Measurements from ENCODE around the gene ATAD5. TPM values are rescaled to one million over a fixed set of nuclear protein-coding genes. Genes with fewer than 3 reads are reported as not detected.
"Not testable (repeated sequence)": the region's sequence is repeated elsewhere in the genome, so short reads cannot be mapped to it uniquely, and the experiment has no call there.

ATAD5 gene
- total and polyA plus RNA-seq, 5 donors = 0.29 to 1.3 (median 0.69) TPM

DNA sequence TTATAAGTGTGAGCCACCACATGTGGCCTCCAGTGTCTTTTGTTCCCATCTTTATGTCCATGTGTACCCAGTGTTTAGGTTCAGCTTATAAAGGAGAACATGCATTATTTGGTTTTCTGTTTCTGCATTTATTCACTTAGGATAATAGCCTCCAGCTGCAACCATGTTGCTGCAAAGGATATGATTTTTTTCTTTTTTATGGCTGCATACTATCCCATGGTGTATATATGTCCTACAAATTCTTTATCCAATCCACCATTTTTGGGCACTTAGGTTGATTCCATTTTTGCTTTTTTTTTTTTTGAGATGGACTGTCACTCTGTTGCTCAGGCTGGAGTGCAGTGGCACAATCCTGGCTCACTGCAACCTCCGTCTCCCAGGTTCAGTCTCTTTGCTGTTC is 32.9 kb downstream of the ATAD5 start:
- Histone ChIP-seq H3K27ac (ENCODE audit: low read length) (no peak overlapping the region), H3K4me1 (ENCODE audit: control insufficient read depth, insufficient read depth, low read length) (no peaks in the 10 kb centered on the region), H3K27me3 (ENCODE audit: control insufficient read depth, insufficient read depth) (no peaks in the 10 kb centered on the region), H3K9me3 (ENCODE audit: control insufficient read depth, low read length) (no peaks in the 10 kb centered on the region), H3K4me3 (ENCODE audit: low read length) (no peak overlapping the region)
- intact Hi-C loops (cut with DNase I) = no loop called here
- 98% methylated on average over 1 of the region's 1 CpG for WGBS
- DNase-seq (no peak), ATAC-seq (no peak)

DNA sequence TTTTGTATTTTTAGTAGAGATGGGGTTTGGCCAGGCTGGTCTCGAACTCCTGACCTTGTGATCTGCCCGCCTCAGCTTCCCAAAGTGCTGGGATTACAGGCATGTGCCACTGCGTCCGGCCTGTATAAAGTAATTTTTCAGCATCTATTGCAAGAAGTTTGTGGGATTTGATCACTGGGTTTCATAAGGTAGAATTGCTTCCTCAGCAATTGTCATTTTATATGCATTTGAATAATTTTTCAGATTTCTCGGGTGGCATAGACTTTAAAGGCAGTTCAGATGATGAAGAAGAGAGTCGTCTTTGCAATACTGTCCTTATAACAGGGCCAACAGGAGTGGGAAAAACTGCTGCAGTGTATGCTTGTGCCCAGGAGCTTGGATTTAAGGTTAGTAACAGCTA is 37.2 kb downstream of the ATAD5 start:
- Histone ChIP-seq H3K27me3 (ENCODE audit: control insufficient read depth, insufficient read depth) (no peaks in the 10 kb centered on the region), H3K9me3 (ENCODE audit: control insufficient read depth, low read length) (no peaks in the 10 kb centered on the region), H3K27ac (ENCODE audit: low read length) (no peak overlapping the region), H3K4me1 (ENCODE audit: control insufficient read depth, insufficient read depth, low read length) (no peaks in the 10 kb centered on the region), H3K4me3 (ENCODE audit: low read length) (no peak overlapping the region)
- intact Hi-C loops (cut with DNase I) = no loop called here
- DNase-seq = no peak
- WGBS = 97% methylated on average over 6 of the region's 6 CpGs
- ATAC-seq = no peak

DNA sequence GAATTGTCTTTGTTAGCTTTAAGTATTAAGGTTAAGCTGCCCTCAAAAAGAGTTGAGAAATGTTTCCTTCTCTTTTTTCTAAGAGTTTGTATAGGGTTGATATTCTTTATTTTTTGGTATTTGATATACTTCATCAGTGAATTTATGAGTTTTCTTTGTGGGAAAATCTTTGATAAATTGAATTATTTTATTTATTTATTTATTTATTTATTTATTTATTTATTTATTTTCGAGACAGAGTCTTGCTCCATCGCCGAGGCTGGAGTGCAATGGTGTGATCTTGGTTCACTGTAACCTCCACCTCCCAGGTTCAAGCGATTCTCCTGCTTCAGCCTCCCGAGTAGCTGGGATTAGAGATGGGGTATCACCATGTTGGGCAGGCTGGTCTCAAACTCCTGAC is 54.4 kb downstream of the ATAD5 start:
- intact Hi-C loops (cut with DNase I) = no loop called here
- DNase-seq = no peak
- no peaks in the 10 kb centered on the region for H3K27me3 ChIP-seq (ENCODE audit: control insufficient read depth, insufficient read depth)
- no peaks in the 10 kb centered on the region for H3K4me1 ChIP-seq (ENCODE audit: control insufficient read depth, insufficient read depth, low read length)
- no peaks in the 10 kb centered on the region for H3K9me3 ChIP-seq (ENCODE audit: control insufficient read depth, low read length)
- H3K4me3 ChIP-seq (ENCODE audit: low read length) = no peak overlapping the region
- no peak for ATAC-seq
- 95% methylated on average over 5 of the region's 5 CpGs for WGBS
- H3K27ac ChIP-seq (ENCODE audit: low read length) = no peak overlapping the region

DNA sequence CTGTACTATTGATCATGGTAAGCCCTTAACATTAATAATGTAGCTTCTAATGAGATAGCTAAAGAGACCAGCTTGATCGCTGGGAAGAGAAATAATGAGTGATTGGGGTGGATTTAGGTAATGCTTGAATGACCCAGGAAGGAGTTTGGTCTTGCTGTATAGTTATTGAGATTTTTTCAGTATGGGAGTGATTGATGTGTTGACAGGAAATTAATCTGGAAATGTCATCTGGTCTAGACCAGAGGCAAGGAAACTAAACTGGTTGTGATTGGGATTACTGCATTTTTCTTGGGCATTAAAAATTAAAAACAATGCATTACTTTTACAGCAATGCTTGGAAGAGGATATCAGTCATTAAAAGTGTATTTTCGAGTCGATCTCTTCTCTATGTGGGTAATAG is 62.5 kb downstream of the ATAD5 start:
- 80% methylated on average over 3 of the region's 3 CpGs for WGBS
- no peak for DNase-seq
- ATAC-seq = no peak
- no peak overlapping the region for H3K4me3 ChIP-seq (ENCODE audit: low read length)
- no peaks in the 10 kb centered on the region for H3K4me1 ChIP-seq (ENCODE audit: control insufficient read depth, insufficient read depth, low read length)
- no peaks in the 10 kb centered on the region for H3K27me3 ChIP-seq (ENCODE audit: control insufficient read depth, insufficient read depth)
- intact Hi-C loops (cut with DNase I) = no loop called here
- H3K27ac ChIP-seq (ENCODE audit: low read length) = no peak overlapping the region
- H3K9me3 ChIP-seq (ENCODE audit: control insufficient read depth, low read length) = no peaks in the 10 kb centered on the region

DNA sequence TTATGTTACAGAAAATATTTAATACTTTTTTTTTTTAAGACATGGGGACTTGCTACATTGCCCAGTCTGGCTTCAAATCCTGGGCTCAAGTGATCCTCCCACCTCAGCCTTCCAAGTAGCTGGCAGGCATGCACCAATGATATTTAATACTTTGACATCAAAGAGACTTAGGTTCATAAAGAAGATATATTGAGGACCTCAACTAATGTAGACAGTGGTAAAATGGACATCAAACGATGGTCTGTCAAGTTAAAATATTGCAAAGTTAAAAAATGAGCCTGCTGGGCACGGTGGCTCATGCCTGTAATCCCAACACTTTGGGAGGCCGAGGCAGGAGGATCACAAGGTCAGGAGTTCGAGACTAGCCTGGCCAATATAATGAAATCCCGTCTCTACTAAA is 65.5 kb downstream of the ATAD5 start:
- no peak overlapping the region for H3K4me3 ChIP-seq (ENCODE audit: low read length)
- intact Hi-C loops (cut with DNase I) = no loop called here
- H3K9me3 ChIP-seq (ENCODE audit: control insufficient read depth, low read length) = no peaks in the 10 kb centered on the region
- ATAC-seq (no peak), DNase-seq (no peak)
- 96% methylated on average over 5 of the region's 5 CpGs for whole genome bisulfite sequencing
- no peaks in the 10 kb centered on the region for H3K4me1 ChIP-seq (ENCODE audit: control insufficient read depth, insufficient read depth, low read length)
- no peak overlapping the region for H3K27ac ChIP-seq (ENCODE audit: low read length)
- no peaks in the 10 kb centered on the region for H3K27me3 ChIP-seq (ENCODE audit: control insufficient read depth, insufficient read depth)

DNA sequence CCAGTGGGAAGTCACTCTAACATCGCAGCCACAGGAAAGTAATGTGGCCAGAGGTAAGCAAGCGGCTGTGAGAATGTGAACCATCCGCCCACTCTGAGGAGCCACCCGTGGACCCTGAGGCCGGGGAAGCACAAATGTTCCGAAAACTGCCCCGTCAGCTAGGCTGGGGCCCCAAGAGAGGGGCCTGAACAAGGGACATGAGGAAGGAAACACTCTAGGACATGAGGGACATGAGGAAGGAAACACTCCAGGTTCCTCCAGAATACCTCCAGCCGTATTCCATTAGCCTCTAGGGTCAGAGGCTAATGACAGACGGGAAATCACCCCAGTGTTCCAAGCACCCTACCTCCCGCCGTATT is 74.0 kb downstream of the ATAD5 start:
- Histone ChIP-seq H3K27me3 (ENCODE audit: control insufficient read depth, insufficient read depth) (no peaks in the 10 kb centered on the region), H3K4me1 (ENCODE audit: control insufficient read depth, insufficient read depth, low read length) (peaks cover 3% of the 10 kb centered on the region), H3K27ac (ENCODE audit: low read length) (peak overlapping the region; percentile 61), H3K4me3 (ENCODE audit: low read length) (peak overlapping the region; percentile 56), H3K9me3 (ENCODE audit: control insufficient read depth, low read length) (no peaks in the 10 kb centered on the region)
- WGBS = under 1% methylated on average over 11 of the region's 11 CpGs
- intact Hi-C loops (cut with DNase I) = no loop called here
- ATAC-seq (peak; percentile 53 to 70), DNase-seq (peak in 1 of 3 donors; percentile 17)

DNA sequence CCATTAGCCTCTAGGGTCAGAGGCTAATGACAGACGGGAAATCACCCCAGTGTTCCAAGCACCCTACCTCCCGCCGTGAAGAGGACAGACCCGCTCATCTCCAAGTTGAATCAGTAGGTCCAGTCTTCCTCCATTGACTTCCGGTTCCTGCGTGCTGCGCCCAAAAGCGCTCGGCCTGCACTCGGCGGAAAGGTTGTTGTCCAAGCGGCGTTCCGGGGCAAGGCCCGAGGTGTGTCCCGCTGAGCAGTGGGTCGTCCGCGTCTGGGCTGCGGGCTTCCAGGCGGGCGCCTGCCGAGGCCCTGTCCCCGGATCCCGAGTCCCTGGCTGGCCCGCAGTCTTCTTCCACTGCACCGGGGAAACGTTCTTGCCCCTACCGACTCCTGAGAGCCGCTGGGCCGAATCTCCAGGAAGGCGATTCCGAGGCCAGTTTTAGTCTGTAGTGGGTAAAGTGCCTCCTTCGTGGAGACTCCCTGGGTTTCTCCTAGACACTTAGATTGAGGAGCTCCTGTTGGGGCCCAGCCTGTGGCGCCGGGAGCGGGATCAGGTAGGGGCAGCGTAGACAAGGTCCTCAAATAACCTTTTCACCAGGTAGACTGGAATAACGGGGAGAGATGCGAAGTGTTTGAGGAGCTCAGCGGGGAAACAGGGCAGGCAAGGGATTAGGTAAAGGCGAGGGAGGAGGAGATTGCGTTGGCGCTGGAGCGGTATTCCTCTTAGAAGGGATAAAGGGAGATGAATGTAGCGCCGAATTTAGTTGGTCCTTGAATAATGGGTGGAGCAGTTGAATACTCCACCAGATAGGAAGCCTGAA is 74.5 kb downstream of the ATAD5 start, which contains the start of gene TEFM:
TSS of gene TEFM (minus strand) at position 138 of the 811 bp plus-strand sequence. CDS start at position 98, 40 bp downstream.
- under 1% methylated on average over 47 of the region's 47 CpGs for WGBS
- H3K27ac ChIP-seq (ENCODE audit: low read length) = peak within 1 kb of the TSS; percentile 61
- intact Hi-C loops (cut with DNase I) = no loop called here
- H3K4me1 ChIP-seq (ENCODE audit: control insufficient read depth, insufficient read depth, low read length) = peaks cover 3% of the 10 kb centered on the region
- ATAC-seq (peak; percentile 99), DNase-seq (peak; percentile 87 to 95 (median 95))
- no peaks in the 10 kb centered on the region for H3K27me3 ChIP-seq (ENCODE audit: control insufficient read depth, insufficient read depth)
- H3K9me3 ChIP-seq (ENCODE audit: control insufficient read depth, low read length) = no peaks in the 10 kb centered on the region
- peak within 1 kb of the TSS; percentile 56 for H3K4me3 ChIP-seq (ENCODE audit: low read length)

DNA sequence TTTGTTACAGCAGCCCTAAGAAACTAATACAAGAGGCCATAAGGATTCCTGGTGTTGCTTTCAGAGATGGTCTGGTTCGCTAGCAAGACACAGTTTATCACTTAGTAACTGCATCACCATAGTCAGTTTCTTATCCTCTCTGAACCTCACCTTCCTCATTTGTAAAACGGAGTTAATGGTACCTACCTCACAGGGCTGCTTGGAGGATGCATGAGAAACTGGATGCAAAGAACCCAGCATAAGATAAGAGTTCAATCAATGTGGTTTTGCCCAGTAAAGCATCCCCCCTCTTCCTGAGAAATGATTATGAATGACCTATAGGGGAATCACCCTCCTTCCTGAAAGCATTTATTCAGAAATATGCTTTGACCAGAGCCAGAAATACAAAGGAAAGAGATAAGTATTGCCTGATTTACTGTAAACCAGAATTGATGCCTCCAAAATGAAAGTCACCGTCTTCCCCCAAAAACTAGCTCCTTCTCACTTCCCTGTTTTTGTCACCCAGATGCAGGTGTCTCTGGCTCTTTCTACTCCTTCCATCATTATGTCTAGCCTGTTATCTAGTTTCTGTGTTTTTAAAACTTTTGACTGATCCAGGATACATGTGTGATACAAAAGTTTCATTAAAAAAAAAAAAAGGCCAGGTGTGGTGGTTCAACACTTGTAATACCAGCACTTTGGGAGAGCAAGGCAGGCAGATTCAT is 77.1 kb downstream of the ATAD5 start:
- DNase-seq (no peak), ATAC-seq (no peak)
- H3K9me3 ChIP-seq (ENCODE audit: control insufficient read depth, low read length) = no peaks in the 10 kb centered on the region
- no peak overlapping the region for H3K4me3 ChIP-seq (ENCODE audit: low read length)
- 80% methylated on average over 3 of the region's 3 CpGs for WGBS
- H3K27ac ChIP-seq (ENCODE audit: low read length) = no peak overlapping the region
- peaks cover 3% of the 10 kb centered on the region for H3K4me1 ChIP-seq (ENCODE audit: control insufficient read depth, insufficient read depth, low read length)
- no peaks in the 10 kb centered on the region for H3K27me3 ChIP-seq (ENCODE audit: control insufficient read depth, insufficient read depth)
- intact Hi-C loops (cut with DNase I) = no loop called here

DNA sequence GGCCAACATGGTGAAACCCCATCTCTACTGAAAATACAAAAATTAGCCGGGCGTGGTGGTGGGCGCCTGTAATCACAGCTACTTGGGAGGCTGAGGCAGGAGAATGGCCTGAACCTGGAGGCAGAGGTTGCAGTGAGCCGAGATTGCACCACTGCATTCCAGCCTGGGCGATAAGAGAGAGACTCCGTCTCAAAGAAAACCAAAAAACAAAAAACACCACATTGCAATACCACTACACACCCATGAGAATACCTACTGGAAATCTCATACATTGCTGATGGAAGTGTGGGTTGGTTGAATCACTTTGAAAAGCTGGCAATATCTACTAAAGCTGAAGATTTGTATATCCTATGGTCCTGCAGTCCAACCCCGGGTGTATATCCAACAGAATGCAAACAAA is 78.4 kb downstream of the ATAD5 start:
- H3K27ac ChIP-seq (ENCODE audit: low read length); H3K4me1 ChIP-seq (ENCODE audit: control insufficient read depth, insufficient read depth, low read length); ATAC-seq; intact Hi-C loops (cut with DNase I); H3K27me3 ChIP-seq (ENCODE audit: control insufficient read depth, insufficient read depth); H3K4me3 ChIP-seq (ENCODE audit: low read length); H3K9me3 ChIP-seq (ENCODE audit: control insufficient read depth, low read length); DNase-seq: not testable (repeated sequence)
- WGBS = 96% methylated on average over 7 of the region's 7 CpGs

DNA sequence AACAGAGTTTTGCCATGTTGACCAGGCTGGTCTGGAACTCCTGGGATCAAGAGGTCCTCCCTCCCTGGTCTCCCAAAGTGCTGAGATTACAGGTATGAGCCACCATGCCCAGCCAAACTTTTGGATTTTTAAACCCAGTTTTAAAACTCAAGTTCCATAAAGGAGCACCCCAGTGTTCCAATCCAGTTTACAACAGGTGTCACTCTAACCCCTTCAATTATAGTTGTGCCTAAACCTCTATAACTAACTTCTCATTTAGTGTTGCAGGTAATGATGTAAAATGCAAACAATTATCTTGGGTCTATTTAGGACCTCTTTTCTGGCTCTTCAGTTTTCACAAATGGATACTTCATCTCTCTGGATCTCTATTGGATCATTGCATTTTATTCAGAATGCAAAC is 82.2 kb downstream of the ATAD5 start:
- H3K9me3 ChIP-seq (ENCODE audit: control insufficient read depth, low read length) = no peaks in the 10 kb centered on the region
- no peak overlapping the region for H3K27ac ChIP-seq (ENCODE audit: low read length)
- H3K4me1 ChIP-seq (ENCODE audit: control insufficient read depth, insufficient read depth, low read length) = no peaks in the 10 kb centered on the region
- DNase-seq (no peak), ATAC-seq (no peak)
- H3K27me3 ChIP-seq (ENCODE audit: control insufficient read depth, insufficient read depth) = no peaks in the 10 kb centered on the region
- H3K4me3 ChIP-seq (ENCODE audit: low read length) = no peak overlapping the region
- intact Hi-C loops (cut with DNase I) = no loop called here

DNA sequence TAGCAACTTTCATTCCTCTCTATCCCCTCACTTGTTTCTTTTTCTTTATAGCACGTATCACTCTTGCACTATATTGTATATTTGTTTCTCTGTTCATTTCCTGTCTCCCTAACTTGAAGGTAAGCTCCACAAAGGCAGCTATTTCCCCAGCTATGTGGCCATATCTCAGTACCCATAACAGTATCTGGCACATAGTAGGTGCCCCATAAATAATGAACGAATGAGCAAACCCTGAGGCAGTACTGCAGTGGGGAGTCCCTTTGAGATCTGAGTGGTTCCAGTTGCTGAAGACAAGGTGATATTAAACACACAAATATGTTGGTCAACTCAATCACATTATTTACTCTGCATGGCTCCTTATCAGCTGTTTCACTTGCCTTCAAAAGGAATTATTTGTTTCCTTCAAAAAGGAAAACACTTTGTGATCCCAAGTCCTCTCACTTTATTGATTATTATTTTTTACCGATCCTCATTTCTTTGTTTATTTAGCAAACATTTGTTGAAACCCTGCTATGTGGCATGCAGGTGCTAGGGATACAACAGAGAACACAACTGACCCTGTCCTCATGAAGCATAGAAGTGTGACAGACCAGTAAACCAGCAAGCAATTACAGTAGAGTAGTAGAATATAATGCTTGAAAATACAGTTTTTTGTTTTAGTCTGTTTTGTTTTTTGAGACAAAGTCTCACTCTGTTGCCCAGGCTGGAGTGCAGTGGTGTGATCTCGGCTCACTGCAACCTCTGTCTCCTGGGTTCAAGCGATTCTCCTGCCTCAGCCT is 84.3 kb downstream of the ATAD5 start:
- intact Hi-C loops (cut with DNase I) = no loop called here
- DNase-seq (no peak), ATAC-seq (no peak)
- H3K9me3 ChIP-seq (ENCODE audit: control insufficient read depth, low read length) = no peaks in the 10 kb centered on the region
- whole genome bisulfite sequencing = 78% methylated on average over 5 of the region's 5 CpGs
- no peaks in the 10 kb centered on the region for H3K4me1 ChIP-seq (ENCODE audit: control insufficient read depth, insufficient read depth, low read length)
- H3K27ac ChIP-seq (ENCODE audit: low read length) = no peak overlapping the region
- no peaks in the 10 kb centered on the region for H3K27me3 ChIP-seq (ENCODE audit: control insufficient read depth, insufficient read depth)
- H3K4me3 ChIP-seq (ENCODE audit: low read length) = no peak overlapping the region
